ENCODE measurements around the gene SLCO1B3. TPM values are rescaled to one million over a fixed set of nuclear protein-coding genes. Genes with fewer than 3 reads are reported as not detected.

SLCO1B3 gene
- total and polyA plus RNA-seq, 2 experiments from 2014 or later: 0.17 TPM; not detected in 1

- no peak overlapping the region for H3K4me2 ChIP-seq
- no peak overlapping the region for H3K4me3 ChIP-seq
- peaks cover 3% of the 10 kb centered on the region for H3K9me2 ChIP-seq (ENCODE audit: insufficient read depth)
- DNase-seq (ENCODE audit: low spot score) (no peak), ATAC-seq (no peak)
- no peaks in the 10 kb centered on the region for H3K79me2 ChIP-seq (replicated peaks; ENCODE audit: insufficient read depth)
- H3K4me1 ChIP-seq (ENCODE audit: insufficient read depth): no peaks in the 10 kb centered on the region
- H3K27me3 Mint-ChIP-seq (ENCODE audit: insufficient read depth, low read depth, poor library complexity): no peaks in the 10 kb centered on the region
- no peaks in the 10 kb centered on the region for H4K20me1 ChIP-seq (replicated peaks; ENCODE audit: insufficient read depth)
- H3K27ac Mint-ChIP-seq: no peak overlapping the region
- H3K9me3 Mint-ChIP-seq: peaks cover 14% of the 10 kb centered on the region
- no peak overlapping the region for H3K27ac ChIP-seq (ENCODE audit: low read depth)
- no peaks in the 10 kb centered on the region for H3K27me3 ChIP-seq (ENCODE audit: insufficient read depth)
- no peaks in the 10 kb centered on the region for H3K4me1 Mint-ChIP-seq
- H3F3A ChIP-seq (replicated peaks; ENCODE audit: low read depth): no peaks in the 10 kb centered on the region
- H3K36me3 ChIP-seq (ENCODE audit: insufficient read depth): no peaks in the 10 kb centered on the region
- no peak overlapping the region for H3K4me3 Mint-ChIP-seq
- TF ChIP-seq ZNF462 (CRISPR knock-in tag; IDR thresholded peaks at IDR 0.05): no peak
- no peak for TF ChIP-seq STAT1 (IDR thresholded peaks at IDR 0.05; ENCODE audit: unreplicated experiment)
- TF ChIP-seq ZNF114 (CRISPR knock-in tag; IDR thresholded peaks at IDR 0.05): no peak
- no peak for TF ChIP-seq ZNF331 (CRISPR knock-in tag; IDR thresholded peaks at IDR 0.05; ENCODE audit: low read depth)
- TF ChIP-seq CTCF (conservative IDR thresholded peaks at IDR 0.05; ENCODE audit: low read depth in 2 of 2): no peak
- no peak overlapping the region for H2AFZ ChIP-seq
- H3K36me3 Mint-ChIP-seq (ENCODE audit: low read depth): peaks cover 8% of the 10 kb centered on the region; the same call in 2 of the 3 replicates
Measured at GRCh38 chr12:20917269-20917668, 106.8 kb downstream of the SLCO1B3 start.

Measured in GM23338 (cell line).